Ovary (tissue), 9 donors: ENCODE results near the gene CEBPE. TPM values are rescaled to one million over a fixed set of nuclear protein-coding genes. Genes with fewer than 3 reads are reported as not detected.
"Not testable (repeated sequence)": the region's sequence is repeated elsewhere in the genome, so short reads cannot be mapped to it uniquely, and the experiment has no call there.

Source experiments
- DNase-seq, 5 donors: peaks; one replicate each; pipeline ENCODE4 v3.0.0-alpha.2; 2019 to 2020
- H3K27ac ChIP-seq, 2 donors: fragments of 200-600 bp; one replicate each; pipeline versions ENCODE4 v1.5.1 to v1.8.0; 2019 to 2022
- H3K27me3 ChIP-seq: fragments of 200-600 bp; one replicate; pipeline ENCODE4 v1.8.0; 2022
- H3K36me3 ChIP-seq: fragments of 200-600 bp; sonication (generic); one replicate; pipeline ENCODE4 v1.5.1; 2019
- H3K4me1 ChIP-seq: one replicate; pipeline ENCODE4 v1.8.1; 2013; ENCODE audit warnings: mild to moderate bottlenecking, moderate library complexity; ENCODE audit not compliant: insufficient read depth
- H3K4me3 ChIP-seq: fragments of 200-600 bp; sonication (generic); one replicate; pipeline ENCODE4 v1.5.1; 2017
- H3K9me3 ChIP-seq, 2 donors: fragments of 200-600 bp in 1 of 2; sonication (generic) in 1 of 2; one replicate each; pipeline versions ENCODE4 v1.5.1 to v1.8.1; 2013 to 2019; ENCODE audit warnings: mild to moderate bottlenecking in 1 of 2, moderate library complexity in 1 of 2
- CTCF ChIP-seq, 3 donors: fragments of 450-650 bp in 2 of 3; fragments of 200-600 bp in 1 of 3; IDR thresholded peaks; one replicate each; pipeline versions ENCODE4 v1.5.1 to v1.8.0; 2016 to 2022; ENCODE audit warnings: antibody characterized with exemption in 3 of 3, mild to moderate bottlenecking in 1 of 3
- EP300 ChIP-seq: sonication (generic); formaldehyde crosslinking; IDR thresholded peaks from one replicate; pipeline ENCODE4 v1.6.1; 2017; ENCODE audit warnings: antibody characterized with exemption
- POLR2A ChIP-seq: fragments of 450-650 bp; IDR thresholded peaks from one replicate; pipeline ENCODE4 v1.6.1; 2017; ENCODE audit warnings: antibody characterized with exemption, mild to moderate bottlenecking, moderate library complexity
- WGBS, 3 donors: extraction: QIAGEN DNeasy Blood & Tissue Kit in 1 of 3; methylation state at CpG; one replicate each; pipeline versions ENCODE4 v1.1.5 to v1.1.7; 2013 to 2017; 5-methylcytosine and 5-hydroxymethylcytosine counted together
- intact Hi-C, 4 donors: fragments of 100-400 bp; cut with DNase I; formaldehyde crosslinking; loops; one replicate each; pipeline versions ENCODE4 v1.11.0 to v1.15.1; 2022 to 2023
- polyA plus RNA-seq, 2 donors: library from polyadenylated mRNA; stranded (reverse); fragments of 200-250 nt in 1 of 2; fragments of 350-450 nt in 1 of 2; fragmentation: Illumina TruSeq in 1 of 2; extraction: RNeasy Lipid Tissue Mini Kit (QIAGEN cat#74804) in 1 of 2; gene quantifications; one replicate each; pipeline ENCODE4 v1.2.3, GENCODE V29; 2013 to 2014
- total RNA-seq, 7 donors: library from RNA; depleted of rRNA in 2 of 7; stranded (reverse); fragments of >200 nt in 2 of 7; fragmentation: NEBNext Ultra II Directional in 3 of 7; extraction: Animal tissue kit (Norgen Biotek cat#: 25700) in 3 of 7; gene quantifications; one replicate each; pipeline versions ENCODE4 v1.1.0 to v1.2.4, GENCODE V29; 2016 to 2023
- donor health status: DM: no; HTN: no; CAD: no; lungs with moderate emphysema.
- donor health status: DM: no; HTN: no; CAD: no.
- donor health status: Bipolar disorder and iron deficiency.
- donor health status: DM: yes; HTN: yes; CAD: no.
- donor health status: DM: no; HTN: no; CAD: no.
- donor health status: DM: yes; HTN: yes; CAD: no.

Gene CEBPE
- total and polyA plus RNA-seq, 9 donors, result 0.04 TPM; not detected in 8

- H3K4me1 ChIP-seq, result no peaks in the 10 kb centered on the region
- no peaks in the 10 kb centered on the region for H3K9me3 ChIP-seq
- TF ChIP-seq POLR2A, result no peak
- TF ChIP-seq EP300, result no peak
- TF ChIP-seq CTCF (IDR thresholded peaks at IDR 0.05), result no peak
- no peaks in the 10 kb centered on the region for H3K27me3 ChIP-seq
- WGBS, 3 donors, result 61 to 63% (median 61%) methylated on average over 12 of the region's 12 CpGs
- no peaks in the 10 kb centered on the region for H3K36me3 ChIP-seq
- intact Hi-C loops, result no loop called here
- no peak overlapping the region for H3K4me3 ChIP-seq
- no peak for DNase-seq
- H3K27ac ChIP-seq, result no peak overlapping the region
Measured at GRCh38 chr14:23112359-23113178, 6.5 kb downstream of the CEBPE start.

- Histone ChIP-seq H3K4me3 (no peak overlapping the region), H3K36me3 (no peaks in the 10 kb centered on the region), H3K9me3 (no peaks in the 10 kb centered on the region), H3K27me3 (no peaks in the 10 kb centered on the region), H3K4me1 (no peaks in the 10 kb centered on the region), H3K27ac (no peak overlapping the region)
- DNase-seq, result no peak
- 39 to 51% (median 48%) methylated on average over 5 of the region's 5 CpGs for WGBS, 3 donors
- intact Hi-C loops, result no loop called here
- no peak for TF ChIP-seq EP300
- TF ChIP-seq POLR2A, result no peak
- no peak for TF ChIP-seq CTCF (IDR thresholded peaks at IDR 0.05)
Measured at GRCh38 chr14:23110579-23111365, 8.3 kb downstream of the CEBPE start.

GRCh38 chr14:23109769-23110168, 9.3 kb downstream of the CEBPE start:
- no peaks in the 10 kb centered on the region for H3K27me3 ChIP-seq
- 74 to 86% (median 82%) methylated on average over 1 of the region's 1 CpG for WGBS, 3 donors
- no peak for DNase-seq
- intact Hi-C loops, result no loop called here
- H3K9me3 ChIP-seq, result no peaks in the 10 kb centered on the region
- TF ChIP-seq POLR2A (no peak), EP300 (no peak), CTCF (IDR thresholded peaks at IDR 0.05) (no peak)
- no peaks in the 10 kb centered on the region for H3K4me1 ChIP-seq
- H3K27ac ChIP-seq, result no peak overlapping the region
- H3K36me3 ChIP-seq, result no peaks in the 10 kb centered on the region
- H3K4me3 ChIP-seq, result no peak overlapping the region

GRCh38 chr14:23108169-23108568, 10.9 kb downstream of the CEBPE start:
- 89 to 92% (median 92%) methylated on average over 24 of the region's 24 CpGs for WGBS, 3 donors
- DNase-seq, intact Hi-C loops, H3K4me3 ChIP-seq, H3K4me1 ChIP-seq, H3K27ac ChIP-seq, H3K9me3 ChIP-seq, H3K27me3 ChIP-seq, H3K36me3 ChIP-seq: not testable (repeated sequence)

GRCh38 chr14:23107620-23108019, 11.4 kb downstream of the CEBPE start:
- H3K27me3 ChIP-seq, DNase-seq, H3K9me3 ChIP-seq, intact Hi-C loops, H3K27ac ChIP-seq, H3K36me3 ChIP-seq, H3K4me3 ChIP-seq, H3K4me1 ChIP-seq: not testable (repeated sequence)
- WGBS, 3 donors, result 74 to 77% (median 75%) methylated on average over 1 to 5 of the region's 5 CpGs
